CD4-positive, alpha-beta T cell treated with Interleukin-6 for 4 hours (primary cell): Measurements from ENCODE around the gene PRKAG2.

Source experiments
- DNase-seq: peaks from one replicate; pipeline ENCODE4 v3.0.0-alpha.2; 2020; ENCODE audit warnings: mixed read lengths

Gene PRKAG2

GRCh38 chr7:151900591-151900985 lies 23.7 kb upstream of the PRKAG2 start:
- DNase-seq = no peak

- no peak for DNase-seq
Observed at GRCh38 chr7:151899513-151900360, 22.8 kb upstream of the PRKAG2 start.

- no peak for DNase-seq
Observed at GRCh38 chr7:151897951-151898686, 21.2 kb upstream of the PRKAG2 start.

- DNase-seq = no peak
Observed at GRCh38 chr7:151897161-151897731, 20.3 kb upstream of the PRKAG2 start.

- DNase-seq = no peak
Observed at GRCh38 chr7:151896486-151896885, 19.6 kb upstream of the PRKAG2 start.

GRCh38 chr7:151896086-151896485 lies 19.2 kb upstream of the PRKAG2 start:
- no peak for DNase-seq

GRCh38 chr7:151895631-151896031 lies 18.7 kb upstream of the PRKAG2 start:
- DNase-seq = no peak

- no peak for DNase-seq
Observed at GRCh38 chr7:151895008-151895630, 18.2 kb upstream of the PRKAG2 start.

- DNase-seq = no peak
Observed at GRCh38 chr7:151894111-151895007, 17.4 kb upstream of the PRKAG2 start.

GRCh38 chr7:151893405-151893923 lies 16.5 kb upstream of the PRKAG2 start:
- no peak for DNase-seq

GRCh38 chr7:151891753-151892152 lies 14.8 kb upstream of the PRKAG2 start:
- no peak for DNase-seq

GRCh38 chr7:151891182-151891581 lies 14.3 kb upstream of the PRKAG2 start:
- no peak for DNase-seq

- DNase-seq = no peak
Observed at GRCh38 chr7:151890355-151891004, 13.6 kb upstream of the PRKAG2 start.

GRCh38 chr7:151889406-151890354 lies 12.8 kb upstream of the PRKAG2 start:
- no peak for DNase-seq

- DNase-seq = no peak
Observed at GRCh38 chr7:151888079-151889067, 11.5 kb upstream of the PRKAG2 start.

- DNase-seq = no peak
Observed at GRCh38 chr7:151886783-151887182, 9.9 kb upstream of the PRKAG2 start.

- no peak for DNase-seq
Observed at GRCh38 chr7:151885202-151885580, 8.3 kb upstream of the PRKAG2 start.

GRCh38 chr7:151884312-151885201 lies 7.6 kb upstream of the PRKAG2 start:
- no peak for DNase-seq
